ENCODE data around the gene FBXO28. TPM values are rescaled to one million over a fixed set of nuclear protein-coding genes. Genes with fewer than 3 reads are reported as not detected.

The FBXO28 gene
- 27.0 and 33.3 TPM in 2 replicates for total RNA-seq

GRCh38 chr1:224113918-224114786 is at the start of gene FBXO28:
Gene FBXO28, plus strand, starts transcription at chr1:224114111. Its CDS starts 19 bp downstream, at chr1:224114130.

GRCh38 chr1:224182866-224183590 is 69.1 kb downstream of the FBXO28 start, which contains the start of gene DEGS1:
Gene DEGS1, plus strand, starts transcription at chr1:224183240. Its CDS starts 97 bp downstream, at chr1:224183337.

Other genes starting within 250 kb of the FBXO28 start
- gene DEGS1, start 69.1 kb downstream of the FBXO28 start, total RNA-seq: 126 and 127 TPM in 2 replicates
- 20.3 and 22.8 TPM in 2 replicates for gene NVL, start 216.1 kb downstream of the FBXO28 start, total RNA-seq
- gene CNIH4, start 242.8 kb downstream of the FBXO28 start, total RNA-seq: 53.5 and 77.5 TPM in 2 replicates

Data from mammary microvascular endothelial cell (primary cell).